B cell (primary cell): ENCODE results near the gene HDAC7. TPM values are rescaled to one million over a fixed set of nuclear protein-coding genes. Genes with fewer than 3 reads are reported as not detected.

Experiments used
- ATAC-seq: fragments of 200-7000 bp; cut with Tn5 transposase; one replicate; pipeline ENCODE4 v1.10.0; 2021; ENCODE audit warnings: low read depth, mild to moderate bottlenecking, moderate number of reproducible peaks, moderate library complexity
- CTCF ChIA-PET: fragments of 350-600 bp; sonication (Branson Sonifier 250); formaldehyde crosslinking; loops from one replicate; lab custom pipeline; 2021; ENCODE audit warnings: antibody characterized with exemption, inconsistent platforms; lab: Charles Lee
- POLR2A ChIA-PET: fragments of 350-600 bp; sonication (Branson Sonifier 250); formaldehyde crosslinking; loops from one replicate; lab custom pipeline; 2021; ENCODE audit warnings: antibody characterized with exemption; lab: Charles Lee
- DNase-seq: peaks from one replicate; pipeline ENCODE4 v3.0.0; 2013
- H2AFZ ChIP-seq: 2 replicates; pipeline ENCODE4 v1.6.1; 2012; ENCODE audit warnings: mild to moderate bottlenecking, low read depth, low read length; ENCODE audit not compliant: insufficient read depth, poor library complexity, severe bottlenecking
- H3K27ac ChIP-seq, 2 donors: 1 replicate in 1 of 2; 2 replicates in 1 of 2; pipeline ENCODE4 v1.5.1; 2012 to 2013; ENCODE audit warnings: low read length in 2 of 2, mild to moderate bottlenecking in 2 of 2, moderate library complexity in 1 of 2
- H3K27me3 ChIP-seq, 4 experiments: fragments of 200-600 bp in 1 of 4; sonication (generic) in 1 of 4; replicated peaks in 1 of 4; 1 replicate in 2 of 4; 2 replicates in 2 of 4; pipeline versions ENCODE4 v1.6.1 to v1.7.0; 2013 to 2016; ENCODE audit warnings: low read length in 3 of 4, mild to moderate bottlenecking in 2 of 4, mixed read lengths in 1 of 4, moderate library complexity in 1 of 4; ENCODE audit not compliant: insufficient read depth in 4 of 4, control insufficient read depth in 3 of 4; ENCODE audit errors: control extremely low read depth in 1 of 4
- H3K36me3 ChIP-seq, 2 experiments: replicated peaks in 1 of 2; 1 replicate in 1 of 2; 2 replicates in 1 of 2; pipeline versions ENCODE4 v1.6.1 to v1.7.1; 2013; ENCODE audit warnings: low read length in 1 of 2; ENCODE audit not compliant: insufficient read depth in 2 of 2, control insufficient read depth in 1 of 2; ENCODE audit errors: control extremely low read depth in 1 of 2, extremely low read depth in 1 of 2
- H3K4me1 ChIP-seq, 2 donors: fragments of 200-600 bp in 1 of 2; sonication (generic) in 1 of 2; 1 replicate in 1 of 2; 2 replicates in 1 of 2; pipeline versions ENCODE4 v1.5.1 to v1.6.1; 2013 to 2017; ENCODE audit warnings: low read length in 2 of 2; ENCODE audit not compliant: control insufficient read depth in 2 of 2, insufficient read depth in 2 of 2
- H3K4me2 ChIP-seq: replicated peaks from 2 replicates; pipeline ENCODE3; 2012; ENCODE audit warnings: mild to moderate bottlenecking, low read depth, low read length; ENCODE audit not compliant: poor library complexity, severe bottlenecking
- H3K4me3 ChIP-seq, 5 experiments: fragments of 200-600 bp in 1 of 5; sonication (generic) in 1 of 5; 1 replicate in 3 of 5; 2 replicates in 2 of 5; pipeline versions ENCODE4 v1.5.1 to v1.7.0; 2011 to 2016; ENCODE audit warnings: low read length in 4 of 5, mild to moderate bottlenecking in 4 of 5, low read depth in 2 of 5, control low read depth in 1 of 5, moderate library complexity in 1 of 5; ENCODE audit not compliant: insufficient read depth in 1 of 5; ENCODE audit errors: control extremely low read depth in 1 of 5, extremely low read depth in 1 of 5
- H3K79me2 ChIP-seq: fragments of 200-600 bp; sonication (generic); one replicate; pipeline ENCODE4 v1.6.0; 2016; ENCODE audit warnings: low read length; ENCODE audit not compliant: control insufficient read depth, insufficient read depth
- H3K9ac ChIP-seq: fragments of 200-600 bp; sonication (generic); 2 replicates; pipeline ENCODE4 v1.6.1; 2017; ENCODE audit warnings: mild to moderate bottlenecking, low read length, moderate library complexity
- H3K9me3 ChIP-seq, 3 donors: one replicate each; pipeline versions ENCODE4 v1.6.1 to v1.7.1; 2013; ENCODE audit warnings: low read length in 2 of 3; ENCODE audit not compliant: control insufficient read depth in 2 of 3, insufficient read depth in 1 of 3; ENCODE audit errors: control extremely low read depth in 1 of 3
- H4K20me1 ChIP-seq: 2 replicates; pipeline ENCODE4 v1.6.0; 2012; ENCODE audit warnings: mild to moderate bottlenecking, low read length; ENCODE audit not compliant: insufficient read depth, control insufficient read depth, poor library complexity, severe bottlenecking
- H3K27ac Mint-ChIP-seq: one replicate; pipeline ENCODE4 v1.8.0; 2021; ENCODE audit warnings: mixed read lengths
- H3K27me3 Mint-ChIP-seq: one replicate; pipeline ENCODE4 v1.8.0; 2021; ENCODE audit warnings: mixed read lengths
- H3K4me1 Mint-ChIP-seq: one replicate; pipeline ENCODE4 v1.8.0; 2021; ENCODE audit warnings: mixed read lengths
- H3K4me3 Mint-ChIP-seq: one replicate; pipeline ENCODE4 v1.8.0; 2021; ENCODE audit warnings: mixed read lengths
- H3K9me3 Mint-ChIP-seq: one replicate; pipeline ENCODE4 v1.8.0; 2022; ENCODE audit warnings: mixed read lengths; ENCODE audit not compliant: insufficient read depth
- EZH2 ChIP-seq: IDR thresholded peaks from 2 replicates; pipeline ENCODE4 v1.6.1; 2012; ENCODE audit warnings: borderline replicate concordance, low read depth, mild to moderate bottlenecking, moderate library complexity, low read length; ENCODE audit not compliant: insufficient read depth, poor library complexity, severe bottlenecking
- WGBS: methylation state at CpG from one replicate; pipeline ENCODE4 v1.1.5; 2013; ENCODE audit warnings: missing lambda C conversion rate; ENCODE audit not compliant: insufficient coverage; 5-methylcytosine and 5-hydroxymethylcytosine counted together
- intact Hi-C: fragments of 100-400 bp; cut with micrococcal nuclease; formaldehyde crosslinking; loops from one replicate; pipeline ENCODE4 v1.10.0; 2022
- polyA plus RNA-seq: library from polyadenylated mRNA; depleted of rRNA; stranded (reverse); fragments of >200 nt; gene quantifications from 2 replicates; pipeline ENCODE4 v1.2.3, GENCODE V29; 2012
- total RNA-seq, 2 donors: library from RNA; stranded (reverse); fragments of 120-200 nt in 1 of 2; gene quantifications; 1 replicate in 1 of 2; 2 replicates in 1 of 2; pipeline versions ENCODE4 v1.2.3 to v1.2.4, GENCODE V29; 2013 to 2022
- TF ChIP-seq, protein P1 (sequence below): fragments of 200-600 bp; IDR thresholded peaks from one replicate; pipeline ENCODE4 v1.8.0; 2022; ENCODE audit warnings: antibody characterized with exemption, mild to moderate bottlenecking

The HDAC7 gene
- total and polyA plus RNA-seq, 2 donors (not counting 1 experiment from before 2014, with no cell fraction given), result 87.2 to 178 TPM

DNA sequence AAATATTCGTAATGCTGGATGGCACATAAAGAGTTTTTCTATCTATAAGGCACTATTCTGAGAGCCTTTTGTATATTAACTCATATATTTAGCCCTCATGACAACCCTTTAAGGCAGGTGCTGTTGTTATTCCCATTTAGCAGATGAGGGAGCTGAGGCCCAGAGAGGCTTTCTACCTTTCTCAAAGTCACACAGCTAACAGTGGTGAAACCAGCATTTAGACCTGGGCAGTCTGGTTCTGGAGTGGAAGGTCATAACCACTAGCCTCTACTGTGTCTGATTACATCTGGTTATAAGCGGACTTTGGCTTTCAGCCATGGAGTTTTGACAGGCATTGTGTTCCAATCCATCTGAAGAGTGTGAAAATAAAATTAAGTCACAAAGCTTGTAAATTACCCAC, 41.2 kb upstream of the HDAC7 start:
- Histone ChIP-seq H3K27ac (no peak overlapping the region), H3K79me2 (no peaks in the 10 kb centered on the region), H3K4me3 (no peak overlapping the region), H4K20me1 (no peaks in the 10 kb centered on the region), H3K4me2 (no peak overlapping the region), H2AFZ (no peak overlapping the region), H3K27me3 (no peaks in the 10 kb centered on the region), H3K9ac (no peak overlapping the region), H3K4me1 (no peaks in the 10 kb centered on the region), H3K36me3 (no peaks in the 10 kb centered on the region), H3K9me3 (no peaks in the 10 kb centered on the region)
- ATAC-seq (no peak), DNase-seq (no peak)
- H3K4me3 Mint-ChIP-seq, result no peak overlapping the region
- WGBS, result 100% methylated on average over 1 of the region's 2 CpGs
- TF ChIP-seq EZH2, result no peak
- TF ChIP-seq, protein P1, sequence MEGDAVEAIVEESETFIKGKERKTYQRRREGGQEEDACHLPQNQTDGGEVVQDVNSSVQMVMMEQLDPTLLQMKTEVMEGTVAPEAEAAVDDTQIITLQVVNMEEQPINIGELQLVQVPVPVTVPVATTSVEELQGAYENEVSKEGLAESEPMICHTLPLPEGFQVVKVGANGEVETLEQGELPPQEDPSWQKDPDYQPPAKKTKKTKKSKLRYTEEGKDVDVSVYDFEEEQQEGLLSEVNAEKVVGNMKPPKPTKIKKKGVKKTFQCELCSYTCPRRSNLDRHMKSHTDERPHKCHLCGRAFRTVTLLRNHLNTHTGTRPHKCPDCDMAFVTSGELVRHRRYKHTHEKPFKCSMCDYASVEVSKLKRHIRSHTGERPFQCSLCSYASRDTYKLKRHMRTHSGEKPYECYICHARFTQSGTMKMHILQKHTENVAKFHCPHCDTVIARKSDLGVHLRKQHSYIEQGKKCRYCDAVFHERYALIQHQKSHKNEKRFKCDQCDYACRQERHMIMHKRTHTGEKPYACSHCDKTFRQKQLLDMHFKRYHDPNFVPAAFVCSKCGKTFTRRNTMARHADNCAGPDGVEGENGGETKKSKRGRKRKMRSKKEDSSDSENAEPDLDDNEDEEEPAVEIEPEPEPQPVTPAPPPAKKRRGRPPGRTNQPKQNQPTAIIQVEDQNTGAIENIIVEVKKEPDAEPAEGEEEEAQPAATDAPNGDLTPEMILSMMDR, result no peak
- no peaks in the 10 kb centered on the region for H3K27me3 Mint-ChIP-seq
- H3K4me1 Mint-ChIP-seq, result no peaks in the 10 kb centered on the region
- H3K9me3 Mint-ChIP-seq, result no peaks in the 10 kb centered on the region
- intact Hi-C loops, result no loop called here
- ChIA-PET POLR2A (no interaction called here), CTCF (interaction anchor here (1.2 kb wide), 1 partner anchor 23 kb away, joined by 3 read pairs; no protein-coding TSS in a partner anchor)
- no peak overlapping the region for H3K27ac Mint-ChIP-seq

DNA sequence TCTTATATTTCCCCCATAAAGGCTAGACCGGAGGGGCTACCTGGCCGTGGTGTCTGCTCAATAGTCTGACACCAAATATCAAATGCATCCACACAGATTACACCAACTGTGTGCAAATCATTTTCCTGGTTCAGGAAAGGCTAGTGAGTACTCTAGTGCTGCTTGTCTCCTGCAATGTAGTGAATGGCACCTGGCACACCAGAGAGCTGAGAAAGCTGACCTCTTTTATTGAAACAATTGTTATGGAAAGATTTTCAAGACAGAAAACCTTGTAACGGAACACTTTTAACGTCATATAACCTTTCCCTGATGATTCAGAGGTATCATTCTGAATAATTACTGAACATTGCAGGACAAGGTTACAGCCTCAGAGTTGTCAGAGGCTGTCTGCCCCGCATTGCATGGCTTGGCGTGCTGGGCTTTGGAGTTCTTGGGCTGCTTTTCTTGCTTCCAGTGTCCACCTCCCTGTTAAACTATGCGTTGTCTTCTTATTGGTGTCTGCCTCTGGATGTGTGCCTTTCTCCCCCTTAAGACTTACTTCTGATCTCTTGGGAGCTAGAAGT, 40.7 kb upstream of the HDAC7 start:
- H3K4me1 Mint-ChIP-seq, result no peaks in the 10 kb centered on the region
- no peaks in the 10 kb centered on the region for H3K9me3 Mint-ChIP-seq
- intact Hi-C loops, result no loop called here
- CTCF ChIA-PET, result interaction anchor here (1.2 kb wide), 1 partner anchor 23 kb away, joined by 3 read pairs; no protein-coding TSS in a partner anchor
- Histone ChIP-seq H3K4me3 (no peak overlapping the region), H3K27ac (no peak overlapping the region), H3K9me3 (no peaks in the 10 kb centered on the region), H3K27me3 (no peaks in the 10 kb centered on the region), H3K36me3 (no peaks in the 10 kb centered on the region), H3K9ac (no peak overlapping the region), H2AFZ (no peak overlapping the region), H3K4me1 (no peaks in the 10 kb centered on the region), H3K4me2 (no peak overlapping the region), H4K20me1 (no peaks in the 10 kb centered on the region), H3K79me2 (no peaks in the 10 kb centered on the region)
- no peak for ATAC-seq
- POLR2A ChIA-PET, result no interaction called here
- DNase-seq, result no peak
- WGBS, result 82% methylated on average over 4 of the region's 7 CpGs
- no peak overlapping the region for H3K27ac Mint-ChIP-seq
- TF ChIP-seq, protein P1, result no peak
- no peak for TF ChIP-seq EZH2
- no peaks in the 10 kb centered on the region for H3K27me3 Mint-ChIP-seq
- H3K4me3 Mint-ChIP-seq, result no peak overlapping the region
